Measurements from ENCODE around the gene CRAT. TPM values are rescaled to one million over a fixed set of nuclear protein-coding genes. Genes with fewer than 3 reads are reported as not detected.
"Not testable (repeated sequence)": the region's sequence is repeated elsewhere in the genome, so short reads cannot be mapped to it uniquely, and the experiment has no call there.

CRAT gene
- total RNA-seq, 1 experiment from 2014 or later = 10.1 TPM

GRCh38 chr9:129113645-129114304 is 3.2 kb upstream of the CRAT start:
- CTCF ChIA-PET = no interaction called here
- TF ChIP-seq EZH2 (IDR thresholded peaks at IDR 0.05; ENCODE audit: borderline replicate concordance, low read depth, low read length, poor library complexity, severe bottlenecking) = no peak
- no peak for TF ChIP-seq CTCF (conservative IDR thresholded peaks at IDR 0.05; ENCODE audit: low read depth, low read length)
- no peak for DNase-seq (ENCODE audit: low spot score)
- Histone ChIP-seq H3K9me3 (ENCODE audit: low read depth, low read length, poor library complexity, severe bottlenecking) (no peaks in the 10 kb centered on the region), H3K27me3 (replicated peaks; ENCODE audit: insufficient read depth, low read depth, low read length, poor library complexity) (no peaks in the 10 kb centered on the region), H3K27ac (ENCODE audit: low read depth, low read length, poor library complexity, severe bottlenecking) (no peak overlapping the region), H3K4me1 (ENCODE audit: insufficient read depth, low read length, poor library complexity, severe bottlenecking) (peaks cover 11% of the 10 kb centered on the region), H3K36me3 (ENCODE audit: insufficient read depth, low read length, poor library complexity, severe bottlenecking) (no peaks in the 10 kb centered on the region), H3K4me3 (ENCODE audit: low read depth, low read length, poor library complexity, severe bottlenecking) (no peak overlapping the region)
- BruUV-seq (replicated peaks) = no TSS peak
- POLR2A ChIA-PET (ENCODE audit: low non-redundant PET) = no interaction called here
- intact Hi-C loops (cut with micrococcal nuclease; ENCODE audit: unreplicated experiment) = no loop called here

GRCh38 chr9:129112526-129112925 is 1.9 kb upstream of the CRAT start:
- CTCF ChIA-PET; DNase-seq (ENCODE audit: low spot score); intact Hi-C loops (cut with micrococcal nuclease; ENCODE audit: unreplicated experiment); H3K36me3 ChIP-seq (ENCODE audit: insufficient read depth, low read length, poor library complexity, severe bottlenecking); H3K27me3 ChIP-seq (replicated peaks; ENCODE audit: insufficient read depth, low read depth, low read length, poor library complexity); BruUV-seq (replicated peaks); H3K9me3 ChIP-seq (ENCODE audit: low read depth, low read length, poor library complexity, severe bottlenecking): not testable (repeated sequence)
- Histone ChIP-seq H3K4me1 (ENCODE audit: insufficient read depth, low read length, poor library complexity, severe bottlenecking) (peaks cover 11% of the 10 kb centered on the region), H3K27ac (ENCODE audit: low read depth, low read length, poor library complexity, severe bottlenecking) (peak overlapping the region; percentile 94), H3K4me3 (ENCODE audit: low read depth, low read length, poor library complexity, severe bottlenecking) (peak overlapping the region; percentile 88)
- POLR2A ChIA-PET (ENCODE audit: low non-redundant PET) = interaction anchor here (0.5 to 0.6 kb wide), 2 partner anchors 371 to 1385 kb away, joined by 4 to 7 read pairs; no protein-coding TSS in a partner anchor

GRCh38 chr9:129111528-129112151 is 1.0 kb upstream of the CRAT start:
- ChIA-PET CTCF (interaction anchor here (0.6 to 0.7 kb wide), 2 partner anchors 692 to 862 kb away, joined by 3 to 4 read pairs; no protein-coding TSS in a partner anchor), POLR2A (ENCODE audit: low non-redundant PET) (interaction anchor here (0.5 kb wide), 1 partner anchor 1211 kb away, joined by 14 read pairs; no protein-coding TSS in a partner anchor)
- H3K27ac ChIP-seq (ENCODE audit: low read depth, low read length, poor library complexity, severe bottlenecking) = peak overlapping the region; percentile 94
- BruUV-seq (replicated peaks) = no TSS peak
- peak overlapping the region; percentile 88 for H3K4me3 ChIP-seq (ENCODE audit: low read depth, low read length, poor library complexity, severe bottlenecking)
- peak; percentile 60 for DNase-seq (ENCODE audit: low spot score)
- H3K9me3 ChIP-seq (ENCODE audit: low read depth, low read length, poor library complexity, severe bottlenecking) = no peaks in the 10 kb centered on the region
- peaks cover 11% of the 10 kb centered on the region for H3K4me1 ChIP-seq (ENCODE audit: insufficient read depth, low read length, poor library complexity, severe bottlenecking)
- H3K27me3 ChIP-seq (replicated peaks; ENCODE audit: insufficient read depth, low read depth, low read length, poor library complexity) = no peaks in the 10 kb centered on the region
- H3K36me3 ChIP-seq (ENCODE audit: insufficient read depth, low read length, poor library complexity, severe bottlenecking) = no peaks in the 10 kb centered on the region
- TF ChIP-seq CTCF (conservative IDR thresholded peaks at IDR 0.05; ENCODE audit: low read depth, low read length) (no peak), EZH2 (IDR thresholded peaks at IDR 0.05; ENCODE audit: borderline replicate concordance, low read depth, low read length, poor library complexity, severe bottlenecking) (no peak)
- intact Hi-C loops (cut with micrococcal nuclease; ENCODE audit: unreplicated experiment) = loop anchor here (2.0 kb wide), 2 partner anchors 15 to 31 kb away; partner anchors contain the start of gene DOLPP1

All from A673 (cell line).